Loucy (cell line): ENCODE measurements around the gene RFC4.

ENCODE experiments used
- EZH2phosphoT487 ChIP-seq: fragments of 200-600 bp; IDR thresholded peaks from 2 replicates; pipeline ENCODE4 v1.6.1; 2018; ENCODE audit warnings: antibody characterized with exemption, mild to moderate bottlenecking, moderate library complexity, borderline replicate concordance
- TF ChIP-seq, protein P1 (sequence below): fragments of 200-600 bp; sonication (generic); conservative IDR thresholded peaks from 2 replicates; pipeline ENCODE4 v1.5.1; 2014; ENCODE audit warnings: mild to moderate bottlenecking, antibody characterized with exemption, low read length

DNA sequence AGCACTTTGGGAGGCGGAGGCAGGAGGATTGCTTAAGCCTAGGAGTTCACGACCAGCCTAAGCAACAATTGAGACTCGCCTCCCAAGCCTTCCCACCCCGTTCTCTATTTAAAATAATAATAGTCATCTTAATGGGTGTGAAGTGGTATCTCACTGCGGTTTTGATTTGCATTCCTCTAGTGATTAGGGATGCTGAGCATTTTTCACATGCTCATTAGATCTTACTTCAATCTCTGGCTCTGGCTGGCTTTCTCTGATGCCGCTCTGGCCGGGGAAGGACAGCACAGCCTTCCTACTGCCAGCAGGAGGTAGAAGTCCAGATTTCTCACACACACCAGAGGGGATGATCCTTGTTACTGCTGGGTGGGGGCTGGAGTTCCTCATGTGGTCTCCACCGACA is 30.3 kb downstream of the RFC4 start:
- TF ChIP-seq, protein P1, sequence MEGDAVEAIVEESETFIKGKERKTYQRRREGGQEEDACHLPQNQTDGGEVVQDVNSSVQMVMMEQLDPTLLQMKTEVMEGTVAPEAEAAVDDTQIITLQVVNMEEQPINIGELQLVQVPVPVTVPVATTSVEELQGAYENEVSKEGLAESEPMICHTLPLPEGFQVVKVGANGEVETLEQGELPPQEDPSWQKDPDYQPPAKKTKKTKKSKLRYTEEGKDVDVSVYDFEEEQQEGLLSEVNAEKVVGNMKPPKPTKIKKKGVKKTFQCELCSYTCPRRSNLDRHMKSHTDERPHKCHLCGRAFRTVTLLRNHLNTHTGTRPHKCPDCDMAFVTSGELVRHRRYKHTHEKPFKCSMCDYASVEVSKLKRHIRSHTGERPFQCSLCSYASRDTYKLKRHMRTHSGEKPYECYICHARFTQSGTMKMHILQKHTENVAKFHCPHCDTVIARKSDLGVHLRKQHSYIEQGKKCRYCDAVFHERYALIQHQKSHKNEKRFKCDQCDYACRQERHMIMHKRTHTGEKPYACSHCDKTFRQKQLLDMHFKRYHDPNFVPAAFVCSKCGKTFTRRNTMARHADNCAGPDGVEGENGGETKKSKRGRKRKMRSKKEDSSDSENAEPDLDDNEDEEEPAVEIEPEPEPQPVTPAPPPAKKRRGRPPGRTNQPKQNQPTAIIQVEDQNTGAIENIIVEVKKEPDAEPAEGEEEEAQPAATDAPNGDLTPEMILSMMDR, result peak; percentile 19; the same call in 1 of the 2 replicates
- no peak for TF ChIP-seq EZH2phosphoT487
